ENCODE results near the gene CDKN2A.

DNA sequence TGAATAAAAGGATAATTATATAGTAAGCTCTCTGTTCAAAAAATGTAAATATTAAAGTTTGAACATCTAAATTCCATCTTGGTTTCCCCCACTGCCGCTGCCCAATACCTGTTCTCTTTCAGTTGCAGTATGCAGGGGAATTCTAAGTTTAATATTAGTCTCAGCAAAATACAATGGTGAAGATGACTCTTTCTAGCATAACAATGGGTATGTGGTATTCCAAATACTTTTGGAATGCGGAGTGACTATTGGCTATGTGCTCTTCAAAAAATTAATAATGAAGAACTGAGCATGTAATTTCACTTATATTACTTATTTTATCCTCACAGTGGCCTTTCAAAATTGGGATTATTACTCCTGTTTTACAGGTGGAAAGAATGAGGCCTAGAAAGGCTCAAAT is 3.8 kb upstream of the CDKN2A start:
- TF ChIP-seq, protein P1, sequence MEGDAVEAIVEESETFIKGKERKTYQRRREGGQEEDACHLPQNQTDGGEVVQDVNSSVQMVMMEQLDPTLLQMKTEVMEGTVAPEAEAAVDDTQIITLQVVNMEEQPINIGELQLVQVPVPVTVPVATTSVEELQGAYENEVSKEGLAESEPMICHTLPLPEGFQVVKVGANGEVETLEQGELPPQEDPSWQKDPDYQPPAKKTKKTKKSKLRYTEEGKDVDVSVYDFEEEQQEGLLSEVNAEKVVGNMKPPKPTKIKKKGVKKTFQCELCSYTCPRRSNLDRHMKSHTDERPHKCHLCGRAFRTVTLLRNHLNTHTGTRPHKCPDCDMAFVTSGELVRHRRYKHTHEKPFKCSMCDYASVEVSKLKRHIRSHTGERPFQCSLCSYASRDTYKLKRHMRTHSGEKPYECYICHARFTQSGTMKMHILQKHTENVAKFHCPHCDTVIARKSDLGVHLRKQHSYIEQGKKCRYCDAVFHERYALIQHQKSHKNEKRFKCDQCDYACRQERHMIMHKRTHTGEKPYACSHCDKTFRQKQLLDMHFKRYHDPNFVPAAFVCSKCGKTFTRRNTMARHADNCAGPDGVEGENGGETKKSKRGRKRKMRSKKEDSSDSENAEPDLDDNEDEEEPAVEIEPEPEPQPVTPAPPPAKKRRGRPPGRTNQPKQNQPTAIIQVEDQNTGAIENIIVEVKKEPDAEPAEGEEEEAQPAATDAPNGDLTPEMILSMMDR (IDR thresholded peaks at IDR 0.05 in 4 of 5, conservative IDR thresholded peaks at IDR 0.05 in 1 of 5), result no peak
- no peak for TF ChIP-seq POLR2A (IDR thresholded peaks at IDR 0.05)

All from gastrocnemius medialis (tissue), 4 donors.